GM21360 (cell line): ENCODE results near the gene LRRC1.

Experiments used
- ATAC-seq: cut with Tn5 transposase; IDR thresholded peaks from one replicate; pipeline ENCODE4 v1.9.1; 2021; ENCODE audit warnings: mild to moderate bottlenecking, moderate library complexity; ENCODE audit not compliant: unreplicated experiment

LRRC1 gene

GRCh38 chr6:53813801-53814200, 19.0 kb downstream of the LRRC1 start:
- no peak for ATAC-seq

- ATAC-seq = no peak
These were observed 19.5 kb downstream of the LRRC1 start for GRCh38 chr6:53814353-53814752.

GRCh38 chr6:53815381-53816119, 20.7 kb downstream of the LRRC1 start:
- ATAC-seq = no peak

- no peak for ATAC-seq
These were observed 24.2 kb downstream of the LRRC1 start for GRCh38 chr6:53818858-53819609.

GRCh38 chr6:53822401-53823125, 27.8 kb downstream of the LRRC1 start:
- no peak for ATAC-seq

DNA sequence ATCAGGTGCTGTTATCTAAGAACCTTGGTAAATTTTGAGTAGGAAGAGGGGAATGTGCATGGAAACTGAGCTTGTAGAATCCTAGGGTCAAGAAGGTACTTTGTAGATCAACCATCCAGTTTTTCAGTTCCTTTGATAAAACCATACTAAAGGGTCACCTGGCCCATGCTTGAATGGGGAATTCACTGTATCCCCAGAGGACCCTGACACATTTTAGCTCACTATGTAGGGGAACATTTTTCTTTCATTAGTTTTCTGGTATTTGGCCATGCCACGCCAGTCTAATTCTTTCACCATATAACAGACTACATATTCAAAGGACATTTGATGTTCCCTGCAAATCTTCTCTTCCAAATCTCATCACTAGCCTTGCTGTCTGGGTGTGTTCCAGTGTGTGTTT, 29.9 kb downstream of the LRRC1 start:
- no peak for ATAC-seq

GRCh38 chr6:53825532-53826321, 30.9 kb downstream of the LRRC1 start:
- no peak for ATAC-seq

GRCh38 chr6:53827531-53827930, 32.7 kb downstream of the LRRC1 start:
- ATAC-seq = no peak

DNA sequence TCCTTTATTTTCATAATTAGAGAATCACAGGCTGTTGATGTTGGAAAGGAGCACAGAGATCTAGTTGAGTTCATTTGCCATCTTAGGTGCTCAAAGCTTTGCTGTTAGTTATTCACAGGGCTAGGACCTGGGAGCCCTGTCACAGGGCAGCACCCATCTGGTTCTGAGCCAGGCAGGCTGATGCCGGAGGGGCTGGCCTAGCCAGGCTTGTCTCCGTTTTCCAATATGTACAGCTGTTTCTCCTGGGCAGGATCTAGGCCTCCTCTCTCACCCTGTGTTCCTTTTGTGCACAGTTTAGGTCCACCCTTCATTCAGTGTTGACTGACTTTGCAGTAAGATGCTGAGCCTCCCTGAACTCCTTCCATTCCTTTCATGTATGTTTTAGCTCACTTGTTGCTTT, 33.4 kb downstream of the LRRC1 start:
- ATAC-seq = no peak

DNA sequence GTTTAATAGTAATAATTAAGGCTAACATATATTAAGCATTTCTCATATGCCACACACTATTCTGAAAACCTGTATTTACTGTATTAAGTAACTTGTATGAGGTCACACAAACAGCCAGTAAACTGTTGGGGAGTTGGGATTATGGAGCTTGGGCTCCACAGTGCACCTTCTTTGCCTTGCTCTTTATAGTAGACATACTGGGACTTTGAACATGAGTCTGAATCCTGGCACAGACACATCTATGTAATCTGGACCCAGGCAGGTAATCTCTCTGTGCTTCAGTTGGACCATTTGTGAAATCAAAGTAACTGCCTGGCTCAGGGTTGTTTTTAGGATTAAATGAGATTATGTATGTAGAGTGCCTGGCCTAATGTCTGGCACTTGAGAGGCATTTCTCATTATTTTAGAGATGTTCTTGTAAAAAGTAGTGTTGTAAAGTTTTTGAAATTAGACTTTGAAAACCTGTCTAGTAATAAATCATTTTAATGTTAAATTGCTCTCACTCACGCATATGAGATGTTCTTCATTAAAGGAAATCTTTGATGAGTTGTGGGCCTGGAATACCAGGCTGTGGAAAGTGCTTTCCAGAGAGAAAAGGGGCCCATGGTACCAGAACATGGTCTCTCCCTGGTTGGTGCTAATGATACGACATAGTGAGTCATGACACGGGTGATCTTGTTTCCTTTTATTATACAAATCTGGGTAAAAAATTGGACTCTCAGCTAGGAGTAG, 34.3 kb downstream of the LRRC1 start:
- no peak for ATAC-seq

- no peak for ATAC-seq
These were observed 35.0 kb downstream of the LRRC1 start for GRCh38 chr6:53829698-53830221.

GRCh38 chr6:53830366-53830765, 35.6 kb downstream of the LRRC1 start:
- no peak for ATAC-seq

DNA sequence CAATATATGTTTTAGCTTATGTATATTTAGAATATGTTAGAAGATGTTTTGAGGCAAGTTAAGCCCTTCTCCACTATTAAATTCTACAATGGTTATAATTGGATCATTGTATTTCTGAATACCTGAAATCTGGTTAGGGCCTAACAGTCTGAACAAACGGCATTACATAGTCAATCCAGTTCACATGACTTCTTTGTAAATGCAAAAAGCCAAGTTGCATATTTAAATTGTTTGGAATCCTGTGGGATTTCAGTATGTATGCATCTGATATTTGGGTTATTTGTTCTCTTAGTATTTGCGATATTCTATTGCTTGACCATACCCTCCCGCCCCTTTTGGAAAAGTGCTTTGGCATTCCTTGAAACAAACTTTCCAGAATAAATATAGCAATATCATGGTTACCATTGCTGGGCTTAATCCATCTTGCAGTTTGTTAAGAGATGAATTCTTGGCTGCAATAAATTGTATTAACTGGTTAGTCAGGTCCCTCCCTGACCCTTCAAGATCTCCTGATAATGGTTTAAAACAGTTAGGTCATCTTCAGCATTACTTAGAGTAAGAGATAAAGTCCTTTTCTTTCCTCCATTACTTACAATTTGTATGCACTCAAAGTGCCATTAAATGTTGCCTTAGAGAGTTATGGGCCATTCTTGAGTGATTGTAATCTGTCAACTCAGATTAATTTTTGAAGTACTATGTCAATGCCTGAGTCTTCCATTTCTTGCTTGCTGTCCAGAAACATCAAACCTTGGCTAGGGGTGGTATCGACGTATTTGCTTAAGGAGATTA, 36.5 kb downstream of the LRRC1 start:
- no peak for ATAC-seq

DNA sequence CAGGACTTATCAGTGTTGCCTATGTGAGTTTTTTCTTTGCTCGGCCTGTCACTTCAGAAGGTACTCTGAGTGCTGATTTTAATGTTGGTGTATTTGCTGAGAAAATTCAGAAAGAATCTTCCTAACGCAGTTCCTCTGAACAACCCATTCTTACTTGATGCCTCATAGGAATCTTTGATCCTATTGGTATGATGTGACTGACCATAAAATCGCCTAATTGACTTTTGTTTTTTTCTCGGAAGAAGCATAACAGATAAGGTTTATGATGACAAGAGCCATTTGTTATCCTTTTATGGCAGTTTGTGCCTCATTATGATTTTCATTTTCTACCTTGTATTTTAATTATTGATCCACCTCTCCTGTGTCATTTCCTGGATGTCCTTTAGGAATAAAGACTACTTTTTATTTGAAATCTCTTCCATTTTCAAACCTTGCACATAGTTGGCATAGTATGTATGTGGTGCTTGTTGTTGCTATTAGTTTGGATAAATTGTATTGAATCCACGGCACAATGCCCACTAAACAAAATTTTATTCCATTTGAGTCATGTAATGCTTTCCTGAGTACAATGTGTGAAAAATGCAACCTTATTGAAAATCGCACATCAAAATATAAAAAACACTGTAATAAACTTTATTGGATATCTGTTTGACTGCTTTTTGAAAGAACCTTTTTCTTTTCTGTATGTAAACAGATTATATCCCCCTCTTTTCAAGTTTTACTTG, 37.3 kb downstream of the LRRC1 start:
- ATAC-seq = no peak

DNA sequence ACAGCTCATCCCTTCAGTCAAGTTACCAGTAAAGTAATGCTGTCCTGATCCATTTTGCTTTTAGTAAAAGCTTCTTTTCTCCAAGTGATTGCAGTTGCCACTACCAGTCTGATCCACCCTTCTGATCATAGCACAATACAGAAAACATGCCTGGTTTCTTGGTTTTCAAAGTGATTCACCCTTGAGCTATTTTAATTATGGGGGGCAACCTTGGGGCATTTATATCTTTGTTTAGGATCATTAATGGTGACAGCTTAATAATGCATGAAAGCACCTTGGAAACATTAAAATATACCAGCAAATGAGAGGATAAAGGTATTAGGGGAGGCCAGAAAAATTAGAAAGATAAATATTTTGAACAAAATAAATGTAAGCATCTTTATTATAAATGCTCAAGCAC, 38.4 kb downstream of the LRRC1 start:
- no peak for ATAC-seq

DNA sequence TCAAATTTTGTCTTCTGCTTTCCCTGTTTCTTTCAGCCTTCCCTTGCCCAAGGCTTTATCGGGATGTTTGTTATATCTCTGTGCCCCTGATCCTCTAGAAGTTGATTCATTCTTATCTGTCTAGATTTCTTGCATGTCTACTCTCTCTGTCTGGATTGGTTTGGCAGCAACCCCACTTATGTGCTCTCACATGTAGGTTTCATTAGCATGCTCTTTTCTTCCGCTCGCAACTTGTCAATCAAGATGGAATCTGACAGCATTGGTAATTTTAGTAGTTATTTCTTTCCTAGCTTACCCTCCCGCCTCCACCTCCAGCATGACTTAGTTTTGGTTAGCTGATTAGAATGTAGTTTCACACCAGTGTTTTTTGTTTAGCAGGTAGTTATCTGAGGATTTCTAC, 39.3 kb downstream of the LRRC1 start:
- no peak for ATAC-seq

GRCh38 chr6:53837865-53838769, 43.3 kb downstream of the LRRC1 start:
- ATAC-seq = no peak

- ATAC-seq = no peak
These were observed 45.2 kb downstream of the LRRC1 start for GRCh38 chr6:53840027-53840426.
